ENCODE measurements around the gene MCF2L.

The MCF2L gene

DNA sequence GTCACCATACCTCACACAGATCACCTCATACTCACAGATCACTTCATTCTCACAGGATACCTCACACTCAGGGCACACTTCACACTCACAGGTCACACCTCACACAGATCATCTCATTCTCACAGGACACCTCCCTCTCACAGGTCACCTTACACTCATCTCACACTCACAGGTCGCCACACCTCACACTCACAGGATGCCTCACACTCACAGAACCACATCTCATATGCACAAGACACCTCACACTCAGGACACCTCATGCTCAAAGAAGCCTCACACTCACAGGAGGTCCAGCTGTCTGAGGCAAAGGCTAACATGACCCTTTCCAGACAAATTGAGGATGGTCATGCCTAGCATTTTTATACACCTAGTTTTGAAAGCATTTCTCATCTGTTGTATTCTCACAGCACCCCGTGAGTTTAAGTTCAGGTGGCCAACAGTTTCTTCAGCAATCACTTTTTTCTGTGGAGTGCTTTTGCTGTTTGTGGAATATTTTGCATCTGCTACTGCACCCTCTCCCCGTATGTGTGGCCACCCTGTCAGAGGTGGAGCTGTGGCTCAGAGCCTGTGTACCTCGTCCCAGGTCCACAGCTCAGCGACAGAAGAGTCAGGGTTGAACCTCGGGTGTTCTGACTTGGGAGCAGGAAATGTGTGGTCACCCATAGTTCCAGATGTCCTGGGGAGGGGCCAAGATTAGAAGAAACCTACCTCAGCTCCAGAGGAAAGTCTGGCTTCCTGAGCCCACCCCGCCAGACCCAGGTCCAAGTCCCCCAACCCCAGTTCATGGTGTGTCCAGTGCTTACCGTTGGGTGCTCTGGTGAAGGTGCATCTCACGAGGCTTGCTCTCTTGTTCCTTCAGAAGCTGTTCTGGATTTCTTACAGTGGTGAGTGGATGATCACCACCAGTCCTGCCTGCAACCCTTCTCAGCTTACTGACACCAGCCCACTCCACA, 144.2 kb downstream of the MCF2L start:
- Histone ChIP-seq H2BK5ac (ENCODE audit: low read length) (no peak overlapping the region), H3K27me3 (ENCODE audit: control insufficient read depth in 3 of 3, insufficient read depth in 3 of 3, low read depth in 1 of 3, low read length in 3 of 3) (peaks cover 0 to 21% (median 10%) of the 10 kb centered on the region in 3 experiments), H2BK15ac (ENCODE audit: low read length) (no peak overlapping the region), H3K9me3 (replicated peaks in 1 of 2; ENCODE audit: control insufficient read depth in 2 of 2, insufficient read depth in 1 of 2, low read depth in 1 of 2, low read length in 2 of 2) (peaks cover 0 to 12% of the 10 kb centered on the region in 2 donors), H3K4me3 (ENCODE audit: low read length in 2 of 2) (no peak overlapping the region), H2BK120ac (ENCODE audit: low read depth, low read length) (no peak overlapping the region), H3K4me1 (ENCODE audit: control insufficient read depth in 2 of 2, insufficient read depth in 1 of 2, low read depth in 1 of 2, low read length in 2 of 2) (peaks cover 0 to 1% of the 10 kb centered on the region in 2 donors), H3K14ac (ENCODE audit: low read length) (no peak overlapping the region), H3K27ac (replicated peaks; ENCODE audit: low read length) (no peak overlapping the region), H3K36me3 (replicated peaks in 1 of 2; ENCODE audit: control insufficient read depth in 2 of 2, insufficient read depth in 2 of 2, low read length in 2 of 2) (no peaks in the 10 kb centered on the region), H3K4me2 (ENCODE audit: insufficient read depth, low read length, poor library complexity, severe bottlenecking) (no peak overlapping the region), H3K18ac (ENCODE audit: low read length) (no peak overlapping the region), H3K23ac (ENCODE audit: low read depth, low read length, poor library complexity) (no peak overlapping the region), H2BK12ac (ENCODE audit: low read length) (no peak overlapping the region), H2AFZ (ENCODE audit: low read length) (no peak overlapping the region), H4K8ac (ENCODE audit: low read depth, low read length) (no peak overlapping the region), H3K79me1 (ENCODE audit: low read depth, low read length) (no peaks in the 10 kb centered on the region), H3K9ac (ENCODE audit: low read depth, low read length, poor library complexity) (no peak overlapping the region), H2AK5ac (ENCODE audit: low read depth, low read length) (no peak overlapping the region), H3K4ac (ENCODE audit: low read length) (no peak overlapping the region), H4K91ac (ENCODE audit: low read depth, low read length, poor library complexity) (no peak overlapping the region)
- DNase-seq (ENCODE audit: low spot score): no peak
- WGBS, 2 donors (ENCODE audit: extremely low coverage in 2 of 2, insufficient read length in 2 of 2, insufficient replicate concordance in 1 of 2): no CpG with 5 or more reads among the region's 9 CpGs

GRCh38 chr13:113113846-113114271, 144.8 kb downstream of the MCF2L start:
- H3K14ac ChIP-seq (ENCODE audit: low read length): no peak overlapping the region
- H2AK5ac ChIP-seq (ENCODE audit: low read depth, low read length): no peak overlapping the region
- peaks cover 0 to 12% of the 10 kb centered on the region in 2 donors for H3K9me3 ChIP-seq (replicated peaks in 1 of 2; ENCODE audit: control insufficient read depth in 2 of 2, insufficient read depth in 1 of 2, low read depth in 1 of 2, low read length in 2 of 2)
- H3K36me3 ChIP-seq (replicated peaks in 1 of 2; ENCODE audit: control insufficient read depth in 2 of 2, insufficient read depth in 2 of 2, low read length in 2 of 2): no peaks in the 10 kb centered on the region
- H3K9ac ChIP-seq (ENCODE audit: low read depth, low read length, poor library complexity): no peak overlapping the region
- DNase-seq (ENCODE audit: low spot score): no peak
- no peak overlapping the region for H3K4ac ChIP-seq (ENCODE audit: low read length)
- no peak overlapping the region for H2BK5ac ChIP-seq (ENCODE audit: low read length)
- no peak overlapping the region for H2BK15ac ChIP-seq (ENCODE audit: low read length)
- H2BK12ac ChIP-seq (ENCODE audit: low read length): no peak overlapping the region
- H4K8ac ChIP-seq (ENCODE audit: low read depth, low read length): no peak overlapping the region
- peaks cover 0 to 21% (median 10%) of the 10 kb centered on the region in 3 experiments for H3K27me3 ChIP-seq (ENCODE audit: control insufficient read depth in 3 of 3, insufficient read depth in 3 of 3, low read depth in 1 of 3, low read length in 3 of 3)
- H3K18ac ChIP-seq (ENCODE audit: low read length): no peak overlapping the region
- H3K23ac ChIP-seq (ENCODE audit: low read depth, low read length, poor library complexity): no peak overlapping the region
- H4K91ac ChIP-seq (ENCODE audit: low read depth, low read length, poor library complexity): no peak overlapping the region
- peaks cover 0 to 1% of the 10 kb centered on the region in 2 donors for H3K4me1 ChIP-seq (ENCODE audit: control insufficient read depth in 2 of 2, insufficient read depth in 1 of 2, low read depth in 1 of 2, low read length in 2 of 2)
- no peak overlapping the region for H3K4me2 ChIP-seq (ENCODE audit: insufficient read depth, low read length, poor library complexity, severe bottlenecking)
- no peak overlapping the region for H3K27ac ChIP-seq (replicated peaks; ENCODE audit: low read length)
- H3K4me3 ChIP-seq (ENCODE audit: low read length in 2 of 2): no peak overlapping the region
- WGBS, 2 donors (ENCODE audit: extremely low coverage in 2 of 2, insufficient read length in 2 of 2, insufficient replicate concordance in 1 of 2): no CpG with 5 or more reads among the region's 8 CpGs
- H3K79me1 ChIP-seq (ENCODE audit: low read depth, low read length): no peaks in the 10 kb centered on the region
- H2AFZ ChIP-seq (ENCODE audit: low read length): no peak overlapping the region
- no peak overlapping the region for H2BK120ac ChIP-seq (ENCODE audit: low read depth, low read length)

DNA sequence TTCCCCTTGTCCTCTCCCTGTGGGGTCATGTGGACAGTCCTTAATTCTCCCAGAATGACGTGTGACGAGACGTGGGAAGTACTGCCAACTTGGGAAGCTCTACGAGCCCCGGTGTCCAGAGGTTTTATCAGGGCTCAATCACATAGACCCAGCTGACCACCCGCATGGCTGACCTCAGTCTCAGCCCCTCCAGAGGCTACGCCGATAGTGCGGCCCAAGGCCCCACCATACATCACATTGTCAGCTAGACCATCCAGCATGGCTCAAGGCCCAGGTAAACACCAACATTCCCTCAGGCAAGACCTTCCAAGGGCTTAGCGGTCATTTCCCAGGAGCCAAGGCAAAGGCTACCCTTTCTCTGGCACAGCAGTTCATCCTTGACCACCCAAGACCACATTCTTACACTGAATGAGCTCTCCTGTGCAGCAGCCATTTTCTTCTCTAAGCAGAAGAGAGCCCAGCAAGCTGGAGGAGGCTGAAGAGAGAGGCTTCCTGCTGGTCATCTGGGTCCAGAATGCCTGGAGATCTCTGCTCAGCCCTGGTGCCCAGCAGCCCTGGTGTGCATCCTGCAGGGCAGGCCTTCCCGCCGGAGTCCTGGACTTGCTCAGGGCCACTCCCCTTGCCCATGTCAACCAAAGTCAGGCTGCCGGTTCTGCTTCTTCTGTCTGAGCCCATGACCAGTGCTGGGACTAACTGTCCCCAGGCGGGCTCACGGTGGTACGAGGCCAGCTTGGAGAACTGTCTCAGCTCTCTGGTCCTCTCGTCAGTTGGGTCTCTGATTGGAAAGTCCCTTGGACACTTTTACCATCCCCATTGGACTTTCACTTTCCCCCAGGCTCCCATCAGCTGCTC, 145.7 kb downstream of the MCF2L start:
- peak overlapping the region in 1 of 2 donors; percentile 7 for H3K4me3 ChIP-seq (ENCODE audit: low read length in 2 of 2)

More for the DNA sequence above, 145.7 kb downstream of the MCF2L start:
- peaks cover 0 to 14% of the 10 kb centered on the region in 2 donors for H3K9me3 ChIP-seq (replicated peaks in 1 of 2; ENCODE audit: control insufficient read depth in 2 of 2, insufficient read depth in 1 of 2, low read depth in 1 of 2, low read length in 2 of 2)
- H2AK5ac ChIP-seq (ENCODE audit: low read depth, low read length): no peak overlapping the region
- no peak overlapping the region for H3K4ac ChIP-seq (ENCODE audit: low read length)
- WGBS, 2 donors (ENCODE audit: extremely low coverage in 2 of 2, insufficient read length in 2 of 2, insufficient replicate concordance in 1 of 2): no CpG with 5 or more reads among the region's 17 CpGs
- no peaks in the 10 kb centered on the region for H3K79me1 ChIP-seq (ENCODE audit: low read depth, low read length)
- H2BK5ac ChIP-seq (ENCODE audit: low read length): no peak overlapping the region
- no peak overlapping the region for H2AFZ ChIP-seq (ENCODE audit: low read length)
- no peak overlapping the region for H3K23ac ChIP-seq (ENCODE audit: low read depth, low read length, poor library complexity)
- peaks cover 3 to 15% (median 9%) of the 10 kb centered on the region in 3 experiments for H3K27me3 ChIP-seq (ENCODE audit: control insufficient read depth in 3 of 3, insufficient read depth in 3 of 3, low read depth in 1 of 3, low read length in 3 of 3)
- H3K14ac ChIP-seq (ENCODE audit: low read length): no peak overlapping the region
- H3K4me1 ChIP-seq (ENCODE audit: control insufficient read depth in 2 of 2, insufficient read depth in 1 of 2, low read depth in 1 of 2, low read length in 2 of 2): peaks cover 0 to 1% of the 10 kb centered on the region in 2 donors
- H3K4me2 ChIP-seq (ENCODE audit: insufficient read depth, low read length, poor library complexity, severe bottlenecking): no peak overlapping the region
- H4K8ac ChIP-seq (ENCODE audit: low read depth, low read length): no peak overlapping the region
- H3K9ac ChIP-seq (ENCODE audit: low read depth, low read length, poor library complexity): no peak overlapping the region
- no peak overlapping the region for H3K27ac ChIP-seq (replicated peaks; ENCODE audit: low read length)
- H3K18ac ChIP-seq (ENCODE audit: low read length): no peak overlapping the region
- peaks cover 0 to 2% of the 10 kb centered on the region in 2 donors for H3K36me3 ChIP-seq (replicated peaks in 1 of 2; ENCODE audit: control insufficient read depth in 2 of 2, insufficient read depth in 2 of 2, low read length in 2 of 2)
- no peak overlapping the region for H2BK120ac ChIP-seq (ENCODE audit: low read depth, low read length)
- no peak overlapping the region for H4K91ac ChIP-seq (ENCODE audit: low read depth, low read length, poor library complexity)
- no peak overlapping the region for H2BK12ac ChIP-seq (ENCODE audit: low read length)
- no peak overlapping the region for H2BK15ac ChIP-seq (ENCODE audit: low read length)
- no peak for DNase-seq (ENCODE audit: low spot score)

Measured in neuronal stem cell (in vitro differentiated cells).